Non-pigmented ciliary epithelial cell (primary cell): ENCODE data around the gene MCOLN2.

Source experiments
- DNase-seq: peaks from one replicate; pipeline ENCODE4 v3.0.0-alpha.2; 2010; ENCODE audit warnings: low read depth

Gene MCOLN2

DNA sequence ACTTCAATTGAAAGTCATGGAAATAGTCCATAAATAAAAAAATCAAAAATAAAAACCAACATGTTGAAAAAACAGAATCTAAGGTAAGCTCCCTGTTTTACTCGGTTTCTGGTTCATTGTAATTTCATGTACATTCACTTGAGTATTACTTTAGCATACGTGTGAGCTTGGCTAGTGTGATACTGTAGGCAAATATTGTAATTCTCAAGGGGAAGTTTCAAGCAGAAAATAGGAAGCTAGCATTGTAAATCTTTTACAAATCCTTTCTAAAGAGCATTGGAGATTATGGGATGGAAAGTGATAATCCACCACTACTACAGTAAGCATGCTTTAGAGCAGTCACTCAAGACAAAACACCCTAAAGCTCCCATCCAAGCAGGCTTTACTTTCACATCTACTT is 100.6 kb downstream of the MCOLN2 start:
- no peak for DNase-seq

DNA sequence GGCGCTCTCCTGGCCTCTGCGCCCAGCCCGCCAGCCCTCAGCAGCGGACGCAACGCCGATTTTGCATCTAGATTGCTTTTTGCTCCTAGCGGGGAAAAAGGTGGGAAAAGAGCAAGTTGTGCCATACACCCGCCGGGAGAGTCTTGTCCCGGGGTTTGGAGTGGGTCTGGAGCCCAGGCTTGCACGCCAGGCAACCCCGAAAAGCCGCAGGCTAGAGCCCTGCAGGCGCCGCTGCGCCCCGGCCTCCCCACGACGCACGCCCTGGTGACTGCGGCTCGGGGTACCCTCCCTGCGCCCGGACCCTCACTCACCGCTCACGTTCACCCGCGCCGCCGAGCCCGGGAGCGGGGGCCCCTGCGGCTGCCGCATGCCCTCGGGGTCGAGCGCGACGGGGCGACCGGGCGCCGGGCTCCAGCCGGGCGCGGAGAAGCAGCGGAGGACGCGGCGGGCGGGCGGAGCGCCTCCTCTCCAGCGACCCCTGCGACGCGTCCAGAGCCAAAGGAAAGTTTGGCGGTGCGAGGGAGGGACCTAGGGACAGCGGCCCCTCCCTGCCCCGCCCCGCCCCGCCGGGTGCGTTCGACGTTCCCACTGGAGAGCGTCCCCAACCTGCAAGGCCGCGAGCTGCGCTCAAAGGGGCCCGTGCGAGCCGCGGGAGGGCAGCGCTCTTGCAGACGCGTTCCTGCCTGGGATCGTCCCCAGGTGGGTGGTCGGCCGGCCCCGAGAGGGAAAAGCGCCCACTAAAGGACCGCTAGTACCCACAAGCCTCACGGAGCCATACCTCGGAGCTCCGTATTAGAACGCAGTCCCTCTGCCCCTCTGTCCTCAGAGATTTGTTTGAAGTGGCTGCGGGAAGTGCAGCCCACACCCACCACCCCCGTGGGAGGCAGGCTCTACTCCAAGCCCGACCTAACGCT is 104.0 kb downstream of the MCOLN2 start, which contains the start of gene LPAR3:
Gene LPAR3, minus strand, starts transcription at position 502 of the 914 bp plus-strand sequence. CDS start 27,086 bp downstream, outside the sequence.
- DNase-seq: no peak

DNA sequence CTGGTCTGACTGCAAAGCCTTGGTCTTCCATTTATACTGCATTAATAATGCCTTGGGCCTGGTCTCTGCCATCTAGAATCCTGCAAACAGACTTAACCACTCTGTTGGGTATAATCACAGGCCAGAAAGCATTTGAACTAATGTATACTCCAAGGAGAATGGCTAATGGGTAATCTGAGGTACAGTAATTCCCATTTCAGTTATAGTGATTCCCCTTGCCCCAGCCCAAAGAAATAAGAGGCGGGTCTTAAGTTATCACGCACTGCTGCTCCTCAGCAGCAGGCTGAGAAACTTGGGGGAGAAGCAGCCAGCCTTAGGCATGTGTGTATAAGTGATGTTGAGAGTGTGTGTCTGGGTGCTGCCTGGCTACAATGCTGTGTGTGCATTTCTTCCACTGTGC is 106.3 kb downstream of the MCOLN2 start:
- DNase-seq: no peak

GRCh38 chr1:84889437-84889836 is 107.5 kb downstream of the MCOLN2 start:
- no peak for DNase-seq

DNA sequence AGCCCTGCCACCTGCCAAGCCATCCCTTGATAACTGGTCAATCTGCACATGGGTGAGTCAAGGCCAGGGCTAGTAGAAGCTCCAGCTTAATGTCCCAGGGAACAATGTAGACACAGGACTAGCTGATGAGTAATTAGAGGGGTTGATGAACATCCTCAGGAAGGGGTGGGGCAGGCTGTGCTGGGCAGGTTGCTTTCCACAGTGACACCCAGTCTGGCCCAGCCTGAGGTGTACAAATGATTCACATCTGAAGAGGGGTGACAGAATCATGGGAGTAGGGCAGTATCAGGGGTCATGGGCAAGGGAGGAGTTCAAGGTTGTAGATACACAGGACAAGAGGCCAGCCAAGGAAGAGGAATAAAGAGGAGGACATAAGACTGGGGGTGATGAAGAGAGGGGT is 108.2 kb downstream of the MCOLN2 start:
- DNase-seq: no peak

GRCh38 chr1:84887261-84887934 is 109.5 kb downstream of the MCOLN2 start:
- no peak for DNase-seq

DNA sequence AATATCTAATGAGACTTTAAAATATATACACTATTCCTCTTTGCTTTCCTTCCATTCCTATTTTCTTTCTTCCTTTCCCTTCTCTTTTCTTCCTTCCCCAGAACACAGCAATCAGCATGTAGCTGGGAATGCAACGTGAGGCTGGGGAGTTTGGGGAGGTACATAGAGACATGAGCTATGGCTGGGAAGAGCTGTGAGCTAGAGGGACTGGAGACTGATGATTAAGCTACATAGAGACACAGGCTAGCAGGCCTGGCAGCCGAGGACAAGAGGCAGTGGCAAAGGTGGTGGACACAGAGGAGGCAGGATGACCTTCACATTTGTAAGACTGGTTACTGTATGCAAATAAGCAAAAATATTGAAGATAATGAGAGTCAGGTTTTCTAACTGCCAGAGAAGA is 111.4 kb downstream of the MCOLN2 start:
- no peak for DNase-seq

DNA sequence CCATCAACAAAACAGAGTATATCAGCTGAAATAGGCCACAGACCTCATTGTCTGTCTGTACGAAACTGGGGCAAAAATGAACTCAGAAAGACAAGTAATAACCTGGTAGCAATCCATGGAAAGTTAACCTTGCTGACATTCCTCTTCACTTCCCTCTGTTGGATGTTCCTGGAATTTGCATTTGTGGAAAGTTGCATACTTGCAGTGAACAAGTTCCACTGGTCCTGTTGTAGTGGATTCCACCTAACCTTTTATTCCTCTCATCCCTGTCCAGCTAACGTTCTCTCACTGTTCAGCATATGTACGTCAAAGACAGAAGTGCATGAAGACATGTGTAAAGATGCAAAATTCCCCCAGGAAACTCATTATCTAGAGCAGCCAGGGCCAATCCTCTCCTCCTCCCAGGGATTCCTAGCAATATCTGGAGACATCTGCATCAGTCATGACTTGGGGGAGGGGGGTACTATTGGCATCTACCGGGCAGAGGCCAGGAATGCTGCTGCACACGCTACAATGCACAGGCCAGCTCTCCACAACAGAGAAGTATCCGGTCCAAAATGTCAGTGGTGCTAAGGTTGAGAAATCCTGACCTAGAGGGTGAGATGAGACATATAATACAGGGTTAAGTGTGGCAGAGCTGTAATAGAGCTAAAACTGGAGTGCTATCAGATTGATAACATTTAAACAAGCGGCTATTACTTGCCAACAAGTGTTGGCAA is 112.1 kb downstream of the MCOLN2 start:
- no peak for DNase-seq

GRCh38 chr1:84883286-84883685 is 113.6 kb downstream of the MCOLN2 start:
- DNase-seq: peak; percentile 34

- DNase-seq: no peak
These were observed 119.3 kb downstream of the MCOLN2 start for GRCh38 chr1:84877592-84877991.

- no peak for DNase-seq
These were observed 120.6 kb downstream of the MCOLN2 start for GRCh38 chr1:84876353-84876752.
